ENCODE results near the gene GPR33. TPM values are rescaled to one million over a fixed set of nuclear protein-coding genes. Genes with fewer than 3 reads are reported as not detected.
"Not testable (repeated sequence)": the region's sequence is repeated elsewhere in the genome, so short reads cannot be mapped to it uniquely, and the experiment has no call there.

GPR33 gene
- polyA plus RNA-seq, 2 donors: not detected

DNA sequence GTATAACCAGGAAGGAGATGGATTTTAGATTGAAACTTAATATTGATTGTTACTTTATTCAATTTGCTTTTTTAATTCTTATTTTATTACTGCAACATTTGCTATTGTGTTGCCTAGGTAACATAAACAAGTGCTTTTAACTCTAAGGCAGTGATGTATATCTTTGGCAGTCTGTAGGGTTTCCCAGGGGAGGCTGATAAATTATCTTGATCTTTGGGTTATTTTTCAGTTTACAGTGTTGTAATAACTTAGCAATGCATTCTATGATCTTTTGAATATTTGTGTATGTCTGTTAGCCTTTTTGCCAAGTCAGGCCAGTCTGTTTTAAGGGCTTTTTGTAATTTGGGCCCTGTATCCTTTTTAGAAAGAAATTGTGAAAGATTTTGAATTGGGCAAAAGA is 22.7 kb downstream of the GPR33 start:
- Histone ChIP-seq H3K27me3 (ENCODE audit: control insufficient read depth in 1 of 2, insufficient read depth in 2 of 2, low read length in 2 of 2) (no peaks in the 10 kb centered on the region), H3K9me3 (ENCODE audit: control insufficient read depth in 2 of 2, insufficient read depth in 1 of 2, low read depth in 1 of 2, low read length in 1 of 2) (no peaks in the 10 kb centered on the region), H3K27ac (ENCODE audit: low read depth in 2 of 2, low read length in 1 of 2) (no peak overlapping the region), H3K36me3 (ENCODE audit: control insufficient read depth in 2 of 2, insufficient read depth in 2 of 2, low read length in 1 of 2) (no peaks in the 10 kb centered on the region), H3K4me3 (ENCODE audit: low read depth in 1 of 2, low read length in 2 of 2) (no peak overlapping the region), H3K4me1 (ENCODE audit: control insufficient read depth in 2 of 2, insufficient read depth in 2 of 2, low read length in 1 of 2) (no peaks in the 10 kb centered on the region)

DNA sequence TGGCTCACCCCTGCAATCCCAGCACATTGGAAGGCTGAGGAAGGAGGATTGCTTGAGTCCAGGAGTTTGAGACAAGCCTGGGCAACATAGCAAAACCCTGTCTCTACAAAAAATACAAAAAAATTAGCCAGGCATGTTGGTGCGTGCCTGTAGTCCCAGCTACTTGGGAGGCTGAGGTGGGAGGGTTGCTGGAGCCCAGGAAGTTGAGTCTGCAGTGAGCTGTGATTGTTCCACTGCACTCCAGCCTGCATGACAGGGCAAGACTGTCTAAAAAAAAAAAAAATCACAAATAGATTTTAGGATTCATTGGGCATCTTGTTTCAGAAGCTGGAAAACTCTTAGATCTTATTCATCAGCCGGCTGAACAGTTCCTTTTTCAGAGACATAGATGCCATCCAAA is 25.4 kb downstream of the GPR33 start:
- H3K4me1 ChIP-seq (ENCODE audit: control insufficient read depth in 2 of 2, insufficient read depth in 2 of 2, low read length in 1 of 2); H3K36me3 ChIP-seq (ENCODE audit: control insufficient read depth in 2 of 2, insufficient read depth in 2 of 2, low read length in 1 of 2); H3K27me3 ChIP-seq (ENCODE audit: control insufficient read depth in 1 of 2, insufficient read depth in 2 of 2, low read length in 2 of 2); H3K4me3 ChIP-seq (ENCODE audit: low read depth in 1 of 2, low read length in 2 of 2); H3K27ac ChIP-seq (ENCODE audit: low read depth in 2 of 2, low read length in 1 of 2); H3K9me3 ChIP-seq (ENCODE audit: control insufficient read depth in 2 of 2, insufficient read depth in 1 of 2, low read depth in 1 of 2, low read length in 1 of 2): not testable (repeated sequence)
- WGBS, 2 donors: 52 to 60% methylated on average over 2 of the region's 2 CpGs

GRCh38 chr14:31461545-31461944 is 26.3 kb downstream of the GPR33 start:
- H3K27me3 ChIP-seq (ENCODE audit: control insufficient read depth in 1 of 2, insufficient read depth in 2 of 2, low read length in 2 of 2): no peaks in the 10 kb centered on the region
- H3K36me3 ChIP-seq (ENCODE audit: control insufficient read depth in 2 of 2, insufficient read depth in 2 of 2, low read length in 1 of 2): no peaks in the 10 kb centered on the region
- 84 to 87% methylated on average over 3 of the region's 3 CpGs for WGBS, 2 donors
- no peaks in the 10 kb centered on the region for H3K4me1 ChIP-seq (ENCODE audit: control insufficient read depth in 2 of 2, insufficient read depth in 2 of 2, low read length in 1 of 2)
- no peak overlapping the region for H3K27ac ChIP-seq (ENCODE audit: low read depth in 2 of 2, low read length in 1 of 2)
- H3K4me3 ChIP-seq (ENCODE audit: low read depth in 1 of 2, low read length in 2 of 2): no peak overlapping the region
- no peaks in the 10 kb centered on the region for H3K9me3 ChIP-seq (ENCODE audit: control insufficient read depth in 2 of 2, insufficient read depth in 1 of 2, low read depth in 1 of 2, low read length in 1 of 2)

- WGBS, 2 donors: 41% methylated on average over 11 of the region's 11 CpGs
- no peaks in the 10 kb centered on the region for H3K9me3 ChIP-seq (ENCODE audit: control insufficient read depth in 2 of 2, insufficient read depth in 1 of 2, low read depth in 1 of 2, low read length in 1 of 2)
- H3K4me3 ChIP-seq (ENCODE audit: low read depth in 1 of 2, low read length in 2 of 2): peak overlapping the region in 1 of 2 donors; percentile 64
- H3K36me3 ChIP-seq (ENCODE audit: control insufficient read depth in 2 of 2, insufficient read depth in 2 of 2, low read length in 1 of 2): no peaks in the 10 kb centered on the region
- H3K4me1 ChIP-seq (ENCODE audit: control insufficient read depth in 2 of 2, insufficient read depth in 2 of 2, low read length in 1 of 2): no peaks in the 10 kb centered on the region
- H3K27ac ChIP-seq (ENCODE audit: low read depth in 2 of 2, low read length in 1 of 2): no peak overlapping the region
- no peaks in the 10 kb centered on the region for H3K27me3 ChIP-seq (ENCODE audit: control insufficient read depth in 1 of 2, insufficient read depth in 2 of 2, low read length in 2 of 2)
These were observed 29.9 kb downstream of the GPR33 start for GRCh38 chr14:31457665-31458659.

GRCh38 chr14:31456841-31457664 is 30.8 kb downstream of the GPR33 start, which contains the start of gene DTD2:
TSS of gene DTD2 (minus strand) at chr14:31457506. CDS start at chr14:31457393, 113 bp downstream.
- H3K4me3 ChIP-seq (ENCODE audit: low read depth in 1 of 2, low read length in 2 of 2): peak within 1 kb of the TSS; percentile 64 to 92
- H3K36me3 ChIP-seq (ENCODE audit: control insufficient read depth in 2 of 2, insufficient read depth in 2 of 2, low read length in 1 of 2): no peaks in the 10 kb centered on the region
- H3K27ac ChIP-seq (ENCODE audit: low read depth in 2 of 2, low read length in 1 of 2): peak within 1 kb of the TSS; percentile 89 to 90
- no peaks in the 10 kb centered on the region for H3K9me3 ChIP-seq (ENCODE audit: control insufficient read depth in 2 of 2, insufficient read depth in 1 of 2, low read depth in 1 of 2, low read length in 1 of 2)
- H3K4me1 ChIP-seq (ENCODE audit: control insufficient read depth in 2 of 2, insufficient read depth in 2 of 2, low read length in 1 of 2): no peaks in the 10 kb centered on the region
- WGBS, 2 donors: 3% methylated on average over 68 to 70 of the region's 70 CpGs
- no peaks in the 10 kb centered on the region for H3K27me3 ChIP-seq (ENCODE audit: control insufficient read depth in 1 of 2, insufficient read depth in 2 of 2, low read length in 2 of 2)

- no peak overlapping the region for H3K4me3 ChIP-seq (ENCODE audit: low read depth in 1 of 2, low read length in 2 of 2)
- no peaks in the 10 kb centered on the region for H3K27me3 ChIP-seq (ENCODE audit: control insufficient read depth in 1 of 2, insufficient read depth in 2 of 2, low read length in 2 of 2)
- H3K27ac ChIP-seq (ENCODE audit: low read depth in 2 of 2, low read length in 1 of 2): no peak overlapping the region
- 34 to 39% methylated on average over 2 of the region's 2 CpGs for WGBS, 2 donors
- H3K9me3 ChIP-seq (ENCODE audit: control insufficient read depth in 2 of 2, insufficient read depth in 1 of 2, low read depth in 1 of 2, low read length in 1 of 2): no peaks in the 10 kb centered on the region
- H3K4me1 ChIP-seq (ENCODE audit: control insufficient read depth in 2 of 2, insufficient read depth in 2 of 2, low read length in 1 of 2): no peaks in the 10 kb centered on the region
- H3K36me3 ChIP-seq (ENCODE audit: control insufficient read depth in 2 of 2, insufficient read depth in 2 of 2, low read length in 1 of 2): no peaks in the 10 kb centered on the region
These were observed 37.7 kb downstream of the GPR33 start for GRCh38 chr14:31449971-31450610.

- 77 to 85% methylated on average over 8 of the region's 8 CpGs for WGBS, 2 donors
- H3K4me1 ChIP-seq (ENCODE audit: control insufficient read depth in 2 of 2, insufficient read depth in 2 of 2, low read length in 1 of 2): no peaks in the 10 kb centered on the region
- H3K36me3 ChIP-seq (ENCODE audit: control insufficient read depth in 2 of 2, insufficient read depth in 2 of 2, low read length in 1 of 2): no peaks in the 10 kb centered on the region
- H3K9me3 ChIP-seq (ENCODE audit: control insufficient read depth in 2 of 2, insufficient read depth in 1 of 2, low read depth in 1 of 2, low read length in 1 of 2): no peaks in the 10 kb centered on the region
- H3K27me3 ChIP-seq (ENCODE audit: control insufficient read depth in 1 of 2, insufficient read depth in 2 of 2, low read length in 2 of 2): no peaks in the 10 kb centered on the region
- H3K27ac ChIP-seq (ENCODE audit: low read depth in 2 of 2, low read length in 1 of 2): no peak overlapping the region
- H3K4me3 ChIP-seq (ENCODE audit: low read depth in 1 of 2, low read length in 2 of 2): no peak overlapping the region
These were observed 38.7 kb downstream of the GPR33 start for GRCh38 chr14:31449136-31449535.

GRCh38 chr14:31445703-31446102 is 42.1 kb downstream of the GPR33 start:
- H3K4me3 ChIP-seq (ENCODE audit: low read depth in 1 of 2, low read length in 2 of 2): no peak overlapping the region
- H3K9me3 ChIP-seq (ENCODE audit: control insufficient read depth in 2 of 2, insufficient read depth in 1 of 2, low read depth in 1 of 2, low read length in 1 of 2): no peaks in the 10 kb centered on the region
- no peak overlapping the region for H3K27ac ChIP-seq (ENCODE audit: low read depth in 2 of 2, low read length in 1 of 2)
- WGBS, 2 donors: 88 to 92% methylated on average over 1 of the region's 1 CpG
- no peaks in the 10 kb centered on the region for H3K4me1 ChIP-seq (ENCODE audit: control insufficient read depth in 2 of 2, insufficient read depth in 2 of 2, low read length in 1 of 2)
- no peaks in the 10 kb centered on the region for H3K27me3 ChIP-seq (ENCODE audit: control insufficient read depth in 1 of 2, insufficient read depth in 2 of 2, low read length in 2 of 2)
- H3K36me3 ChIP-seq (ENCODE audit: control insufficient read depth in 2 of 2, insufficient read depth in 2 of 2, low read length in 1 of 2): no peaks in the 10 kb centered on the region

GRCh38 chr14:31442284-31442683 is 45.6 kb downstream of the GPR33 start:
- WGBS, 2 donors: 85 to 89% methylated on average over 6 of the region's 6 CpGs
- no peaks in the 10 kb centered on the region for H3K36me3 ChIP-seq (ENCODE audit: control insufficient read depth in 2 of 2, insufficient read depth in 2 of 2, low read length in 1 of 2)
- no peaks in the 10 kb centered on the region for H3K4me1 ChIP-seq (ENCODE audit: control insufficient read depth in 2 of 2, insufficient read depth in 2 of 2, low read length in 1 of 2)
- no peaks in the 10 kb centered on the region for H3K9me3 ChIP-seq (ENCODE audit: control insufficient read depth in 2 of 2, insufficient read depth in 1 of 2, low read depth in 1 of 2, low read length in 1 of 2)
- H3K27ac ChIP-seq (ENCODE audit: low read depth in 2 of 2, low read length in 1 of 2): no peak overlapping the region
- no peak overlapping the region for H3K4me3 ChIP-seq (ENCODE audit: low read depth in 1 of 2, low read length in 2 of 2)
- H3K27me3 ChIP-seq (ENCODE audit: control insufficient read depth in 1 of 2, insufficient read depth in 2 of 2, low read length in 2 of 2): no peaks in the 10 kb centered on the region
